ENCODE results near the gene COG1. TPM values are rescaled to one million over a fixed set of nuclear protein-coding genes. Genes with fewer than 3 reads are reported as not detected.

Gene COG1
- total RNA-seq, 4 donors from 2014 or later: 54.2 to 126 (median 69.1) TPM

- peaks cover 82% of the 10 kb centered on the region for H3K27me3 ChIP-seq
- WGBS, 2 donors (ENCODE audit: low coverage in 1 of 2): 31 to 43% methylated on average over 1 to 3 of the region's 3 CpGs
- TF ChIP-seq, protein P1, sequence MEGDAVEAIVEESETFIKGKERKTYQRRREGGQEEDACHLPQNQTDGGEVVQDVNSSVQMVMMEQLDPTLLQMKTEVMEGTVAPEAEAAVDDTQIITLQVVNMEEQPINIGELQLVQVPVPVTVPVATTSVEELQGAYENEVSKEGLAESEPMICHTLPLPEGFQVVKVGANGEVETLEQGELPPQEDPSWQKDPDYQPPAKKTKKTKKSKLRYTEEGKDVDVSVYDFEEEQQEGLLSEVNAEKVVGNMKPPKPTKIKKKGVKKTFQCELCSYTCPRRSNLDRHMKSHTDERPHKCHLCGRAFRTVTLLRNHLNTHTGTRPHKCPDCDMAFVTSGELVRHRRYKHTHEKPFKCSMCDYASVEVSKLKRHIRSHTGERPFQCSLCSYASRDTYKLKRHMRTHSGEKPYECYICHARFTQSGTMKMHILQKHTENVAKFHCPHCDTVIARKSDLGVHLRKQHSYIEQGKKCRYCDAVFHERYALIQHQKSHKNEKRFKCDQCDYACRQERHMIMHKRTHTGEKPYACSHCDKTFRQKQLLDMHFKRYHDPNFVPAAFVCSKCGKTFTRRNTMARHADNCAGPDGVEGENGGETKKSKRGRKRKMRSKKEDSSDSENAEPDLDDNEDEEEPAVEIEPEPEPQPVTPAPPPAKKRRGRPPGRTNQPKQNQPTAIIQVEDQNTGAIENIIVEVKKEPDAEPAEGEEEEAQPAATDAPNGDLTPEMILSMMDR (IDR thresholded peaks at IDR 0.05): no peak
- TF ChIP-seq POLR2AphosphoS5 (IDR thresholded peaks at IDR 0.05) (no peak), POLR2A (IDR thresholded peaks at IDR 0.05) (no peak), EP300 (IDR thresholded peaks at IDR 0.05; ENCODE audit: low read depth) (no peak)
- in situ Hi-C loops (cut with MboI; ENCODE audit: low pct_ligation_motif_present in 1 of 4, low pct_unique_long_range_greater_than_20kb in 1 of 4, low sequenced_read_pairs in 3 of 4): loop anchor here in 2 of 4 donors (25.0 kb wide), 2 partner anchors 174 to 599 kb away; no protein-coding TSS in a partner anchor
- no peaks in the 10 kb centered on the region for H3K9me3 ChIP-seq
- intact Hi-C loops (cut with DNase I; ENCODE audit: low total_unique reads): no loop called here
- DNase-seq: no peak
- H3K4me3 ChIP-seq: no peak overlapping the region
- H3K4me1 ChIP-seq: peaks cover 0 to 25% (median 18%) of the 10 kb centered on the region in 4 donors
- no peaks in the 10 kb centered on the region for H3K36me3 ChIP-seq
- H3K27ac ChIP-seq: no peak overlapping the region
These were observed 31.8 kb upstream of the COG1 start for GRCh38 chr17:73160980-73161630.

GRCh38 chr17:73163043-73163442, 29.8 kb upstream of the COG1 start:
- TF ChIP-seq EP300 (IDR thresholded peaks at IDR 0.05; ENCODE audit: low read depth) (no peak), POLR2A (IDR thresholded peaks at IDR 0.05) (no peak), POLR2AphosphoS5 (IDR thresholded peaks at IDR 0.05) (no peak)
- TF ChIP-seq, protein P1 (IDR thresholded peaks at IDR 0.05): no peak
- in situ Hi-C loops (cut with MboI; ENCODE audit: low pct_ligation_motif_present in 1 of 4, low pct_unique_long_range_greater_than_20kb in 1 of 4, low sequenced_read_pairs in 3 of 4): loop anchor here in 2 of 4 donors (25.0 kb wide), 2 partner anchors 176 to 601 kb away; no protein-coding TSS in a partner anchor
- intact Hi-C loops (cut with DNase I; ENCODE audit: low total_unique reads): no loop called here
- Histone ChIP-seq H3K9me3 (no peaks in the 10 kb centered on the region), H3K36me3 (no peaks in the 10 kb centered on the region), H3K4me1 (peaks cover 0 to 27% (median 26%) of the 10 kb centered on the region in 4 donors), H3K27ac (no peak overlapping the region), H3K4me3 (no peak overlapping the region), H3K27me3 (peaks cover 88% of the 10 kb centered on the region)
- WGBS, 2 donors (ENCODE audit: low coverage in 1 of 2): 44% methylated on average over 8 of the region's 8 CpGs; no CpG with 5 or more reads in 1 of the 2 donors
- no peak for DNase-seq

GRCh38 chr17:73165616-73166404, 27.0 kb upstream of the COG1 start:
- Histone ChIP-seq H3K4me3 (peak overlapping the region in 3 of 4 donors; percentile 12 to 46 (median 15)), H3K27ac (no peak overlapping the region), H3K36me3 (no peaks in the 10 kb centered on the region), H3K4me1 (peaks cover 0 to 27% (median 26%) of the 10 kb centered on the region in 4 donors), H3K9me3 (no peaks in the 10 kb centered on the region), H3K27me3 (peaks cover 81% of the 10 kb centered on the region)
- in situ Hi-C loops (cut with MboI; ENCODE audit: low pct_ligation_motif_present in 1 of 4, low pct_unique_long_range_greater_than_20kb in 1 of 4, low sequenced_read_pairs in 3 of 4) (loop anchor here in 2 of 4 donors (25.0 kb wide), 2 partner anchors 179 to 604 kb away; no protein-coding TSS in a partner anchor), intact Hi-C loops (cut with DNase I; ENCODE audit: low total_unique reads) (no loop called here)
- TF ChIP-seq POLR2AphosphoS5 (IDR thresholded peaks at IDR 0.05) (no peak), EP300 (IDR thresholded peaks at IDR 0.05; ENCODE audit: low read depth) (no peak), POLR2A (IDR thresholded peaks at IDR 0.05) (no peak)
- TF ChIP-seq, protein P1 (IDR thresholded peaks at IDR 0.05): no peak
- WGBS, 2 donors (ENCODE audit: low coverage in 1 of 2): 6% methylated on average over 40 of the region's 51 CpGs; no CpG with 5 or more reads in 1 of the 2 donors
- DNase-seq: no peak

All from transverse colon (tissue), 4 donors.